HG03025 (cell line): ENCODE data around the gene GPR153.
A peak's percentile ranks its signal among the peaks of the same experiment; 100 is the strongest.
"Not testable (repeated sequence)": the region's sequence is repeated elsewhere in the genome, so short reads cannot be mapped to it uniquely, and the experiment has no call there.

Experiments
- ATAC-seq: cut with Tn5 transposase; IDR thresholded peaks from one replicate; pipeline ENCODE4 v1.9.1; 2021; ENCODE audit warnings: mild to moderate bottlenecking, moderate library complexity; ENCODE audit not compliant: unreplicated experiment, low FRiP score

The GPR153 gene

GRCh38 chr1:6237093-6237492 is 23.8 kb downstream of the GPR153 start:
- no peak for ATAC-seq

- peak; percentile 26 for ATAC-seq
Observed at GRCh38 chr1:6235296-6235677, 25.6 kb downstream of the GPR153 start.

- no peak for ATAC-seq
Observed at GRCh38 chr1:6234502-6235295, 26.2 kb downstream of the GPR153 start.

- ATAC-seq, result no peak
Observed at GRCh38 chr1:6233376-6233775, 27.5 kb downstream of the GPR153 start.

GRCh38 chr1:6225651-6226050 is 35.2 kb downstream of the GPR153 start:
- no peak for ATAC-seq

GRCh38 chr1:6224718-6225117 is 36.2 kb downstream of the GPR153 start:
- no peak for ATAC-seq

- ATAC-seq, result no peak
Observed at GRCh38 chr1:6223617-6224016, 37.3 kb downstream of the GPR153 start.

GRCh38 chr1:6222636-6223035 is 38.3 kb downstream of the GPR153 start:
- no peak for ATAC-seq

- no peak for ATAC-seq
Observed at GRCh38 chr1:6221210-6221784, 39.6 kb downstream of the GPR153 start.

- ATAC-seq, result no peak
Observed at GRCh38 chr1:6220236-6220635, 40.7 kb downstream of the GPR153 start.

GRCh38 chr1:6219641-6220040 is 41.3 kb downstream of the GPR153 start:
- not testable (repeated sequence) for ATAC-seq

GRCh38 chr1:6218375-6219164 is 42.3 kb downstream of the GPR153 start:
- ATAC-seq, result no peak

GRCh38 chr1:6212193-6212959 is 48.5 kb downstream of the GPR153 start:
- ATAC-seq, result no peak

- ATAC-seq, result no peak
Observed at GRCh38 chr1:6211731-6212130, 49.2 kb downstream of the GPR153 start.

- no peak for ATAC-seq
Observed at GRCh38 chr1:6210591-6211355, 50.1 kb downstream of the GPR153 start.

- no peak for ATAC-seq
Observed at GRCh38 chr1:6209661-6210580, 51.0 kb downstream of the GPR153 start.

- no peak for ATAC-seq
Observed at GRCh38 chr1:6208723-6209660, 51.9 kb downstream of the GPR153 start.

GRCh38 chr1:6207921-6208320 is 53.0 kb downstream of the GPR153 start:
- ATAC-seq, result no peak
